Measurements from ENCODE around the gene COMP.
"Not testable (repeated sequence)": the region's sequence is repeated elsewhere in the genome, so short reads cannot be mapped to it uniquely, and the experiment has no call there.

COMP gene

GRCh38 chr19:18745931-18746330, 45.2 kb downstream of the COMP start:
- no peak for DNase-seq (ENCODE audit: low spot score)

GRCh38 chr19:18745012-18745735, 45.9 kb downstream of the COMP start:
- DNase-seq (ENCODE audit: low spot score) = no peak

- DNase-seq (ENCODE audit: low spot score) = no peak
These were observed 47.2 kb downstream of the COMP start for GRCh38 chr19:18743784-18744418.

GRCh38 chr19:18742838-18743783, 48.0 kb downstream of the COMP start:
- DNase-seq (ENCODE audit: low spot score) = no peak

GRCh38 chr19:18742324-18742723, 48.8 kb downstream of the COMP start:
- DNase-seq (ENCODE audit: low spot score) = no peak

- peak; percentile 53 for DNase-seq (ENCODE audit: low spot score)
These were observed 49.7 kb downstream of the COMP start for GRCh38 chr19:18741124-18742121.

GRCh38 chr19:18738961-18739690, 52.0 kb downstream of the COMP start:
- DNase-seq (ENCODE audit: low spot score) = no peak

GRCh38 chr19:18737954-18738351, 53.2 kb downstream of the COMP start:
- DNase-seq (ENCODE audit: low spot score) = no peak

GRCh38 chr19:18737337-18737953, 53.7 kb downstream of the COMP start:
- DNase-seq (ENCODE audit: low spot score) = no peak

GRCh38 chr19:18736415-18737336, 54.4 kb downstream of the COMP start:
- no peak for DNase-seq (ENCODE audit: low spot score)

GRCh38 chr19:18735752-18736151, 55.4 kb downstream of the COMP start:
- DNase-seq (ENCODE audit: low spot score) = no peak

GRCh38 chr19:18735324-18735723, 55.8 kb downstream of the COMP start:
- DNase-seq (ENCODE audit: low spot score) = no peak

- not testable (repeated sequence) for DNase-seq (ENCODE audit: low spot score)
These were observed 57.3 kb downstream of the COMP start for GRCh38 chr19:18733762-18734332.

GRCh38 chr19:18733196-18733647, 57.9 kb downstream of the COMP start:
- no peak for DNase-seq (ENCODE audit: low spot score)

Measured in iPS-NIHi11 (cell line).